ENCODE measurements around the gene ACTL6B. TPM values are rescaled to one million over a fixed set of nuclear protein-coding genes. Genes with fewer than 3 reads are reported as not detected.

ACTL6B gene
- total and polyA plus RNA-seq, 9 of the 15 experiments (the other 6 are each of a cell fraction or from before 2014, with no cell fraction given) = not detected

GRCh38 chr7:100685631-100686145 lies 29.4 kb upstream of the ACTL6B start (continued):
- TF ChIP-seq ZNF318 (IDR thresholded peaks at IDR 0.05; ENCODE audit: borderline replicate concordance in 1 of 2, low read depth in 1 of 2) (no peak), ZNF740 (CRISPR knock-in tag; IDR thresholded peaks at IDR 0.05) (no peak), ZNF740 (tag; IDR thresholded peaks at IDR 0.05) (no peak), ARHGAP35 (IDR thresholded peaks at IDR 0.05; ENCODE audit: partially characterized antibody) (no peak), SRSF7 (optimal IDR thresholded peaks at IDR 0.05; ENCODE audit: low read depth, low read length) (no peak), ZNF589 (CRISPR knock-in tag; IDR thresholded peaks at IDR 0.05; ENCODE audit: low read depth) (no peak), CBFA2T3 (IDR thresholded peaks at IDR 0.05) (no peak), ZNF583 (CRISPR knock-in tag; IDR thresholded peaks at IDR 0.05) (no peak), SNAPC5 (CRISPR knock-in tag; IDR thresholded peaks at IDR 0.05) (no peak)

Measured in K562 (cell line).